Gastroesophageal sphincter (tissue), 4 donors: ENCODE measurements around the gene WBP1L. TPM values are rescaled to one million over a fixed set of nuclear protein-coding genes. Genes with fewer than 3 reads are reported as not detected.

Experiments
- ATAC-seq: fragments of 150-250 bp; one replicate; pipeline ENCODE4 v1.9.1; 2016; ENCODE audit warnings: mild to moderate bottlenecking, moderate library complexity
- H3K27ac ChIP-seq, 4 donors: fragments of 200-600 bp; sonication (generic) in 3 of 4; 1 replicate in 3 of 4; 2 replicates in 1 of 4; pipeline ENCODE4 v1.5.1; 2016 to 2019
- H3K27me3 ChIP-seq: fragments of 200-600 bp; sonication (generic); one replicate; pipeline ENCODE4 v1.5.1; 2019
- H3K36me3 ChIP-seq, 2 donors: fragments of 200-600 bp; sonication (generic); one replicate each; pipeline ENCODE4 v1.5.1; 2019; ENCODE audit warnings: control low read depth in 1 of 2
- H3K4me1 ChIP-seq, 3 donors: fragments of 200-600 bp; sonication (generic); 1 replicate in 2 of 3; 2 replicates in 1 of 3; pipeline ENCODE4 v1.5.1; 2016 to 2019; ENCODE audit warnings: control low read depth in 2 of 3
- H3K4me3 ChIP-seq, 2 donors: fragments of 200-600 bp; sonication (generic); one replicate each; pipeline ENCODE4 v1.5.1; 2019; ENCODE audit warnings: mild to moderate bottlenecking in 1 of 2, moderate library complexity in 1 of 2
- H3K9me3 ChIP-seq, 3 donors: fragments of 200-600 bp; sonication (generic); one replicate each; pipeline ENCODE4 v1.5.1; 2017 to 2019; ENCODE audit warnings: control low read depth in 2 of 3
- EP300 ChIP-seq: sonication (generic); formaldehyde crosslinking; IDR thresholded peaks from one replicate; pipeline ENCODE4 v1.6.1; 2017; ENCODE audit warnings: antibody characterized with exemption, mild to moderate bottlenecking
- POLR2A ChIP-seq, 2 donors: fragments of 450-650 bp; IDR thresholded peaks; one replicate each; pipeline ENCODE4 v1.6.1; 2017; ENCODE audit warnings: antibody characterized with exemption in 2 of 2, mild to moderate bottlenecking in 2 of 2, moderate library complexity in 1 of 2
- POLR2AphosphoS5 ChIP-seq: sonication (generic); formaldehyde crosslinking; IDR thresholded peaks from one replicate; pipeline ENCODE4 v1.6.1; 2017; ENCODE audit warnings: antibody characterized with exemption
- WGBS, 2 donors: methylation state at CpG; one replicate each; pipeline ENCODE4 v1.1.5; 2018; ENCODE audit warnings: low coverage in 1 of 2; 5-methylcytosine and 5-hydroxymethylcytosine counted together
- total RNA-seq, 4 donors: library from RNA; depleted of rRNA; stranded (reverse); fragments of >200 nt; gene quantifications; one replicate each; pipeline ENCODE4 v1.1.0, GENCODE V29; 2016
- TF ChIP-seq, protein P1 (sequence below), 4 experiments: fragments of 200-600 bp in 2 of 4; fragments of 450-650 bp in 2 of 4; sonication (generic) in 1 of 4; IDR thresholded peaks; one replicate each; pipeline ENCODE4 v1.5.1; 2017 to 2019; ENCODE audit warnings: antibody characterized with exemption in 4 of 4, mild to moderate bottlenecking in 2 of 4, moderate library complexity in 2 of 4

WBP1L gene
- total RNA-seq, 4 donors from 2014 or later = 125 to 142 (median 132) TPM

DNA sequence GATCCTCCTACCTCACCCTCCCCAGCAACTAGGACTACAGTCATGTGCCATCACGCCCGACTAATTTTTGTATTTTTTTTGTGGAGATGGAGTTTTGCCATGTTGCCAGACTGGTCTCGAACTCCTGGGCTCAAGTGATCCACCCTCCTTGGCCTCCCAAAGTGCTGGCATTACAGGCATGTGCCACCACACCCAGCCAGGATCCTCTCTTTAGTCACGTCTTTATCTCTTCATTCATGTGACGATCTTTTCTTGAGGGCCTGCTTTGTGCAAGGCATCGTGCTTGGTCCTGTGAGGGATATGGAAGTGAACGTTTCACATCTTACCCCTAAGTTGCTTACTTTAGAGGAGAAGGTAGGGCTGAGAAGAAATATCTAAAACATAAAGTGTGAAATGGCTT, 21.6 kb downstream of the WBP1L start:
- Histone ChIP-seq H3K27ac (peak overlapping the region in 3 of 4 donors; percentile 13 to 56 (median 46)), H3K4me3 (no peak overlapping the region), H3K4me1 (peaks cover 0 to 93% (median 9%) of the 10 kb centered on the region in 3 donors), H3K36me3 (peaks cover 0 to 9% of the 10 kb centered on the region in 2 donors), H3K27me3 (no peaks in the 10 kb centered on the region), H3K9me3 (no peaks in the 10 kb centered on the region)
- 79 to 90% methylated on average over 3 to 6 of the region's 7 CpGs for WGBS, 2 donors
- ATAC-seq = no peak
- TF ChIP-seq EP300 (no peak), POLR2A (IDR thresholded peaks at IDR 0.05) (no peak), POLR2AphosphoS5 (no peak)
- TF ChIP-seq, protein P1, sequence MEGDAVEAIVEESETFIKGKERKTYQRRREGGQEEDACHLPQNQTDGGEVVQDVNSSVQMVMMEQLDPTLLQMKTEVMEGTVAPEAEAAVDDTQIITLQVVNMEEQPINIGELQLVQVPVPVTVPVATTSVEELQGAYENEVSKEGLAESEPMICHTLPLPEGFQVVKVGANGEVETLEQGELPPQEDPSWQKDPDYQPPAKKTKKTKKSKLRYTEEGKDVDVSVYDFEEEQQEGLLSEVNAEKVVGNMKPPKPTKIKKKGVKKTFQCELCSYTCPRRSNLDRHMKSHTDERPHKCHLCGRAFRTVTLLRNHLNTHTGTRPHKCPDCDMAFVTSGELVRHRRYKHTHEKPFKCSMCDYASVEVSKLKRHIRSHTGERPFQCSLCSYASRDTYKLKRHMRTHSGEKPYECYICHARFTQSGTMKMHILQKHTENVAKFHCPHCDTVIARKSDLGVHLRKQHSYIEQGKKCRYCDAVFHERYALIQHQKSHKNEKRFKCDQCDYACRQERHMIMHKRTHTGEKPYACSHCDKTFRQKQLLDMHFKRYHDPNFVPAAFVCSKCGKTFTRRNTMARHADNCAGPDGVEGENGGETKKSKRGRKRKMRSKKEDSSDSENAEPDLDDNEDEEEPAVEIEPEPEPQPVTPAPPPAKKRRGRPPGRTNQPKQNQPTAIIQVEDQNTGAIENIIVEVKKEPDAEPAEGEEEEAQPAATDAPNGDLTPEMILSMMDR (IDR thresholded peaks at IDR 0.05) = no peak

DNA sequence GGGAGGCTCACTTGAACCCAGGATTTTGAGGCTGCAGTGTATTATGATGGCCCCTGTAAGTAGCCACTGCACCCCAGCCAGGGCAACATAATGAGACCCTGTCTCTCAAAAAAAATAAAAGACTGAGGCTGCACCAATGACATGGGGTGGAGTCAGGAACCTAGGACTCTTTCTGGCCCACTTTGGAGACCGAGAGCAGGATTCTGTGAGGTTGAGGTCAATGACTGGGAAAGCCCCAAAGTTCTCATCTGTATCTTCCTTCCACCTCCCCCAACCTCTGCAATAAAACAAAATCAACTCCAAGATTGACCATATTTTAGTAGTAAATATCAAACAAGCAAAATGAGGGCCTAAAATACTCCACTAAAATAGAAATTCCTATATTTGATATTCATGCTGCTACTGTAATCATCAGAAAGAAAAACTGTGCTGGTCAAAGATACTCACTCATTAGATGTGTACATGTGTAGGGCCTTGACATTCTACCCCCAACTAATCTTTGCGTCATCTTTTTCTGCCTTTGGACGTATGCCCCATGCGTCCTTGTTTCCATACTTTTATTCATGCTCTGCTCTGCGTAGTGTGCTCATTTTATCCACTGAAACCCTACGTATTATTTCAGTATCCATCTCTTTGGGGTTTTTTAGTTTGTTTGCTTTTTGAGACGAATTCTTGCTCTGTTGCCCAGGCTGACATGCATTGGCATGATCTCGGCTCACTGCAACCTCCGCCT, 23.8 kb downstream of the WBP1L start:
- no peak for ATAC-seq
- Histone ChIP-seq H3K27ac (no peak overlapping the region), H3K27me3 (no peaks in the 10 kb centered on the region), H3K9me3 (no peaks in the 10 kb centered on the region), H3K4me1 (peaks cover 3 to 93% (median 12%) of the 10 kb centered on the region in 3 donors), H3K4me3 (no peak overlapping the region), H3K36me3 (peaks cover 0 to 9% of the 10 kb centered on the region in 2 donors)
- 69 to 86% methylated on average over 9 of the region's 9 CpGs for WGBS, 2 donors
- no peak for TF ChIP-seq EP300
- no peak for TF ChIP-seq POLR2AphosphoS5
- TF ChIP-seq POLR2A (IDR thresholded peaks at IDR 0.05) = no peak
- TF ChIP-seq, protein P1 (IDR thresholded peaks at IDR 0.05) = no peak

DNA sequence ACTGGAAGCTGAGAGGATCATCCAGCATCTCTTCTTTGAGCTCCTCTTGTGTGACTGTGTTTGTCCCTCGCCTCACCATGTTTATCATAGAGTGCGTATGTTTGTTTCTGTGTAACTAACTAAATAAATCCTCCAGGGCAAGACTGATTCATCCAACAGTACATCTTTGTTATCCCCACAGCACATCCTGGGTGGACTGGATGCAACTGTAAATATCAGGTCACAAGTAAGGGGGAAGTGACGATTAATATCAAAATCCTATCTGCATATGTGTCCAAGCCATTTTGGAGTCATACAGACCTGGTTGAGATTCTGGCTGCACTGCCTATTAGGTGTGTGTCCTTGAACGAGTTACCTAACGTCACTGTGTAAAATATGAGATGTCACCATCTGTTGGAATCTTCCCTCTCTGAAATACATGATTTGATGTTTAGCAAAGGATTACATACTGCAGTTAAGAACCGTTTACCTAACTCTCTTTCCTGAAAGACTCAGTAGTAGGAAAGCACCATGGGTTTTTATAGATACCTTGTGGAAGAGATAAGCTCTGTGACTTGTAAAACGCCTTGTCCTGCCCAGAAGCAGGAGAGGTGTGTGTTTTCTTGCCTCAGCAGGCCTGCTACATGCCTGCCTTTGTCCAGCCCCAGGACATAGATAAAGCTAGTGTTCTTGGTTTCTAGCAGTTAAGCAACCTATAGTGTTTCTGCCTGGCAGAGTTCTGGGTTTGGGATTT, 25.8 kb downstream of the WBP1L start:
- H3K27me3 ChIP-seq = no peaks in the 10 kb centered on the region
- ATAC-seq = no peak
- H3K9me3 ChIP-seq = no peaks in the 10 kb centered on the region
- TF ChIP-seq POLR2AphosphoS5 (no peak), POLR2A (IDR thresholded peaks at IDR 0.05) (no peak), EP300 (no peak)
- TF ChIP-seq, protein P1 (IDR thresholded peaks at IDR 0.05) = no peak
- H3K4me3 ChIP-seq = no peak overlapping the region
- peaks cover 13 to 93% (median 24%) of the 10 kb centered on the region in 3 donors for H3K4me1 ChIP-seq
- H3K36me3 ChIP-seq = peaks cover 0 to 9% of the 10 kb centered on the region in 2 donors
- WGBS, 2 donors = 52 to 72% methylated on average over 5 to 7 of the region's 7 CpGs
- peak overlapping the region in 2 of 4 donors; percentile 6 to 97 for H3K27ac ChIP-seq

DNA sequence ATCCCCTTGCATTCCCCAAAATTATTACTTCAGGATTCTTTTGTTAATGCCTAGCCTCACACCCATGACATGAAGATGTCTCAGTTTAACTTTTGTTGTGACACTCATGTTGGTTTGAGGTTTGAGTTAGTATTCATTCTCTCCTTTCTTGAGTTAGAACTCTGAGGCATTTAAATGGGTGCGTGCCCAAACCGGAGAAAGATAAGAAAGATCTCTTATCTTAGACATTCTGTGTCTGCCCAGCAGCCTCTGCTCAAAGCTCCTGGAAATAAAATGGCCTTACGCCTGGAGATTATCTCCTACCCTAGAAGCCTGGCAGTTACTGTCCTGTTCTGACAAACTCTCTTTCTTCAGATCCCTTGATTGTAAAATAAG, 26.3 kb downstream of the WBP1L start:
- TF ChIP-seq, protein P1 (IDR thresholded peaks at IDR 0.05) = no peak
- TF ChIP-seq POLR2AphosphoS5 (no peak), EP300 (no peak), POLR2A (IDR thresholded peaks at IDR 0.05) (no peak)
- no peak for ATAC-seq
- H3K4me3 ChIP-seq = no peak overlapping the region
- H3K27me3 ChIP-seq = no peaks in the 10 kb centered on the region
- H3K36me3 ChIP-seq = peaks cover 0 to 9% of the 10 kb centered on the region in 2 donors
- peak overlapping the region in 2 of 4 donors; percentile 6 to 97 for H3K27ac ChIP-seq
- WGBS, 2 donors = 57 to 74% methylated on average over 3 of the region's 3 CpGs
- H3K9me3 ChIP-seq = no peaks in the 10 kb centered on the region
- H3K4me1 ChIP-seq = peaks cover 14 to 93% (median 26%) of the 10 kb centered on the region in 3 donors
